ENCODE data around the gene CNOT8. TPM values are rescaled to one million over a fixed set of nuclear protein-coding genes. Genes with fewer than 3 reads are reported as not detected.

The CNOT8 gene
- total RNA-seq, 1 experiment from 2014 or later, result 45.6 TPM

- H3K56ac ChIP-seq (ENCODE audit: insufficient read length, low read depth, low read length), result no peak overlapping the region
- no peak overlapping the region for H2BK15ac ChIP-seq (ENCODE audit: low read depth, low read length)
- no peak overlapping the region for H2BK20ac ChIP-seq (ENCODE audit: low read depth, low read length, poor library complexity, severe bottlenecking)
- DNase-seq, result no peak
- no peak overlapping the region for H2AK5ac ChIP-seq (ENCODE audit: insufficient read length, low read length)
- H3K4me1 ChIP-seq (ENCODE audit: insufficient read depth, low read length), result peaks cover 9% of the 10 kb centered on the region
- no peak overlapping the region for H3K18ac ChIP-seq (ENCODE audit: insufficient read length, low read depth, low read length)
- peaks cover 29% of the 10 kb centered on the region for H3K79me2 ChIP-seq (ENCODE audit: insufficient read depth, low read length)
- peaks cover 12% of the 10 kb centered on the region for H3K23me2 ChIP-seq (ENCODE audit: insufficient read length, low read depth, low read length, poor library complexity, severe bottlenecking)
- H3K27ac ChIP-seq (ENCODE audit: insufficient read length, low read depth, low read length), result no peak overlapping the region
- H3K4me3 Mint-ChIP-seq, result no peak overlapping the region; a peak in 1 of 5 replicates
- H3K14ac ChIP-seq (ENCODE audit: insufficient read depth, low read length), result no peak overlapping the region
- H3K27me3 ChIP-seq (ENCODE audit: insufficient read depth, low read length), result no peaks in the 10 kb centered on the region
- no peak overlapping the region for H2AFZ ChIP-seq (ENCODE audit: low read length)
- WGBS (ENCODE audit: extremely low coverage, insufficient read length, low lambda C conversion rate), result no CpG with 5 or more reads among the region's 7 CpGs
- peaks cover 26 to 47% (median 44%) of the 10 kb centered on the region in 3 experiments for H3K36me3 Mint-ChIP-seq (ENCODE audit: insufficient read depth in 1 of 3, low read depth in 3 of 3)
- TF ChIP-seq CTCF (conservative IDR thresholded peaks at IDR 0.05), result no peak
- no peak overlapping the region for H4K8ac ChIP-seq (replicated peaks; ENCODE audit: insufficient read length, low read depth, low read length)
- H2BK120ac ChIP-seq (ENCODE audit: low read depth, low read length, poor library complexity, severe bottlenecking), result no peak overlapping the region
- no peak overlapping the region for H4K5ac ChIP-seq (ENCODE audit: insufficient read length, low read depth, low read length)
- H4K91ac ChIP-seq (ENCODE audit: insufficient read length, low read depth, low read length), result no peak overlapping the region
- peaks cover 20 to 22% of the 10 kb centered on the region in 2 experiments for H3K4me1 Mint-ChIP-seq
- no peaks in the 10 kb centered on the region; the same call in 1 of the 2 replicates for H3K27me3 Mint-ChIP-seq (ENCODE audit: low read depth)
- H3K23ac ChIP-seq (ENCODE audit: insufficient read length, low read depth, low read length), result no peak overlapping the region
- no peak overlapping the region for H3K4me2 ChIP-seq (ENCODE audit: insufficient read depth, insufficient read length, low read length)
- H4K20me1 ChIP-seq (ENCODE audit: control insufficient read depth, insufficient read depth, insufficient read length), result no peaks in the 10 kb centered on the region
- no peak overlapping the region for H3K9ac ChIP-seq (ENCODE audit: extremely low read depth, insufficient read length, low read length)
- no peak overlapping the region for H2BK5ac ChIP-seq (ENCODE audit: insufficient read length, low read length)
- no peak overlapping the region for H3T11ph ChIP-seq (ENCODE audit: low read length)
- no peaks in the 10 kb centered on the region for H3K9me3 Mint-ChIP-seq
- no peak overlapping the region for H2BK12ac ChIP-seq (ENCODE audit: insufficient read length, low read depth, low read length)
- H3K27ac Mint-ChIP-seq, result peak overlapping the region in 2 of 3 experiments; percentile 39 to 42; a peak in 1 of 7 replicates
- H3K9me3 ChIP-seq (ENCODE audit: control insufficient read depth, low read depth, low read length), result no peaks in the 10 kb centered on the region
- H3K4ac ChIP-seq (ENCODE audit: low read depth, low read length), result no peak overlapping the region
- H3K79me1 ChIP-seq (ENCODE audit: insufficient read depth, low read depth, low read length, poor library complexity, severe bottlenecking), result peaks cover 5% of the 10 kb centered on the region
Observed at GRCh38 chr5:154863291-154864080, 5.1 kb downstream of the CNOT8 start.
